H1 (cell line): ENCODE results near the gene KLB. TPM values are rescaled to one million over a fixed set of nuclear protein-coding genes. Genes with fewer than 3 reads are reported as not detected.
"Not testable (repeated sequence)": the region's sequence is repeated elsewhere in the genome, so short reads cannot be mapped to it uniquely, and the experiment has no call there.

Source experiments
- CTCF ChIA-PET: fragments of 300-600 bp; sonication (Branson Sonifier 250); formaldehyde crosslinking; loops from one replicate; lab custom pipeline; 2021; ENCODE audit not compliant: partially characterized antibody; lab: Charles Lee
- POLR2A ChIA-PET: fragments of 300-600 bp; sonication (Branson Sonifier 250); formaldehyde crosslinking; loops from one replicate; lab custom pipeline; 2021; ENCODE audit warnings: inconsistent platforms; ENCODE audit not compliant: partially characterized antibody; lab: Charles Lee
- DNase-seq, 2 experiments: peaks; one replicate each; pipeline versions ENCODE4 v3.0.0 to v3.0.0-alpha.2; 2010 to 2022; ENCODE audit warnings: low spot score in 2 of 2, low read depth in 1 of 2, mixed read lengths in 1 of 2
- FAIRE-seq: peaks from 2 replicates; lab custom pipeline; 2011; peaks lifted over from hg19 to GRCh38; lab: Jason Lieb, UNC
- H2AFZ ChIP-seq: 2 replicates; pipeline ENCODE4 v1.8.1; 2012; ENCODE audit warnings: low read length, inconsistent platforms
- H2AK5ac ChIP-seq: 2 replicates; pipeline ENCODE4 v1.6.1; 2013; ENCODE audit warnings: low read depth, low read length
- H2BK120ac ChIP-seq: replicated peaks from 2 replicates; pipeline ENCODE3; 2013; ENCODE audit warnings: low read depth, low read length, inconsistent platforms
- H2BK12ac ChIP-seq: 2 replicates; pipeline ENCODE4 v1.6.1; 2013; ENCODE audit warnings: low read depth, low read length
- H2BK15ac ChIP-seq: 2 replicates; pipeline ENCODE4 v1.6.1; 2013; ENCODE audit warnings: low read length
- H2BK20ac ChIP-seq: 2 replicates; pipeline ENCODE4 v1.6.1; 2013; ENCODE audit warnings: low read length
- H2BK5ac ChIP-seq: 2 replicates; pipeline ENCODE4 v1.6.1; 2013; ENCODE audit warnings: low read depth, low read length
- H3K14ac ChIP-seq: 2 replicates; pipeline ENCODE4 v1.6.1; 2013; ENCODE audit warnings: inconsistent platforms; ENCODE audit not compliant: insufficient read length
- H3K18ac ChIP-seq: 2 replicates; pipeline ENCODE4 v1.6.1; 2013; ENCODE audit warnings: low read length; ENCODE audit errors: extremely low read depth
- H3K23ac ChIP-seq: 2 replicates; pipeline ENCODE4 v1.6.1; 2013; ENCODE audit warnings: inconsistent platforms; ENCODE audit not compliant: insufficient read length
- H3K23me2 ChIP-seq: 2 replicates; pipeline ENCODE4 v1.6.1; 2013; ENCODE audit warnings: low read depth, low read length
- H3K27ac ChIP-seq: 2 replicates; pipeline ENCODE4 v1.6.1; 2011; ENCODE audit warnings: low read depth, low read length, inconsistent platforms
- H3K27me3 ChIP-seq, 4 experiments: replicated peaks in 1 of 4; 1 replicate in 1 of 4; 2 replicates in 3 of 4; pipeline versions ENCODE4 v1.6.1 to v1.8.1; 2011 to 2013; ENCODE audit warnings: low read length in 3 of 4, mild to moderate bottlenecking in 3 of 4, inconsistent platforms in 2 of 4, mixed read lengths in 2 of 4, moderate library complexity in 1 of 4; ENCODE audit not compliant: control insufficient read depth in 3 of 4, insufficient read depth in 3 of 4; ENCODE audit errors: extremely low read depth in 1 of 4
- H3K36me3 ChIP-seq, 4 experiments: 2 replicates each; pipeline versions ENCODE4 v1.6.1 to v1.8.1; 2011 to 2013; ENCODE audit warnings: mild to moderate bottlenecking in 4 of 4, low read length in 3 of 4, moderate library complexity in 2 of 4, control low read depth in 1 of 4, inconsistent platforms in 1 of 4; ENCODE audit not compliant: insufficient read depth in 4 of 4, control insufficient read depth in 2 of 4
- H3K4ac ChIP-seq: replicated peaks from 2 replicates; pipeline ENCODE3; 2013; ENCODE audit warnings: low read length, low read depth, mixed read lengths, inconsistent platforms; ENCODE audit not compliant: insufficient read length
- H3K4me1 ChIP-seq, 4 experiments: replicated peaks in 1 of 4; 1 replicate in 1 of 4; 2 replicates in 3 of 4; pipeline versions ENCODE4 v1.6.1 to v1.8.1; 2011 to 2013; ENCODE audit warnings: low read length in 3 of 4, inconsistent platforms in 2 of 4, mixed read lengths in 1 of 4; ENCODE audit not compliant: insufficient read depth in 4 of 4, control insufficient read depth in 3 of 4
- H3K4me2 ChIP-seq, 2 experiments: 2 replicates each; pipeline versions ENCODE4 v1.6.1 to v1.8.1; 2011 to 2013; ENCODE audit warnings: low read depth in 2 of 2, low read length in 2 of 2, control low read depth in 1 of 2, inconsistent platforms in 1 of 2, mild to moderate bottlenecking in 1 of 2; ENCODE audit not compliant: insufficient read depth in 1 of 2
- H3K4me3 ChIP-seq, 4 experiments: fragments of 200-600, 300-600 bp in 1 of 4; sonication (generic), shearing (Covaris generic), sonication (Bioruptor Twin) in 1 of 4; 2 replicates each; pipeline versions ENCODE4 v1.5.1 to v1.8.1; 2011 to 2016; ENCODE audit warnings: low read length in 4 of 4, low read depth in 3 of 4, control low read depth in 2 of 4, inconsistent platforms in 2 of 4, mild to moderate bottlenecking in 2 of 4, mixed read lengths in 1 of 4, moderate library complexity in 1 of 4; ENCODE audit not compliant: insufficient read depth in 2 of 4; ENCODE audit errors: extremely low read depth in 1 of 4
- H3K56ac ChIP-seq: replicated peaks from 2 replicates; pipeline ENCODE3; 2013; ENCODE audit warnings: low read depth, mild to moderate bottlenecking, mixed read lengths, low read length, inconsistent platforms; ENCODE audit not compliant: insufficient read length
- H3K79me1 ChIP-seq: 2 replicates; pipeline ENCODE4 v1.6.1; 2013; ENCODE audit warnings: low read depth, low read length, control low read depth
- H3K79me2 ChIP-seq, 2 experiments: 2 replicates each; pipeline versions ENCODE4 v1.6.1 to v1.8.1; 2012 to 2013; ENCODE audit warnings: low read length in 2 of 2, mild to moderate bottlenecking in 2 of 2, inconsistent platforms in 1 of 2; ENCODE audit not compliant: insufficient read depth in 2 of 2, control insufficient read depth in 1 of 2
- H3K9ac ChIP-seq, 4 experiments: replicated peaks in 1 of 4; 1 replicate in 1 of 4; 2 replicates in 3 of 4; pipeline versions ENCODE4 v1.6.1 to v1.8.1; 2011 to 2013; ENCODE audit warnings: low read depth in 3 of 4, low read length in 3 of 4, control low read depth in 2 of 4, mild to moderate bottlenecking in 2 of 4, moderate library complexity in 2 of 4, inconsistent platforms in 1 of 4; ENCODE audit errors: extremely low read depth in 1 of 4
- H3K9me3 ChIP-seq, 2 experiments: 2 replicates each; pipeline versions ENCODE4 v1.6.1 to v1.8.1; 2012 to 2013; ENCODE audit warnings: mild to moderate bottlenecking in 2 of 2, moderate library complexity in 2 of 2, control low read depth in 1 of 2, inconsistent platforms in 1 of 2, low read depth in 1 of 2, low read length in 1 of 2, mixed read lengths in 1 of 2; ENCODE audit not compliant: insufficient read depth in 2 of 2
- H4K20me1 ChIP-seq, 2 experiments: replicated peaks in 1 of 2; 2 replicates each; pipeline versions ENCODE3 to v1.8.1; 2011 to 2013; ENCODE audit warnings: inconsistent platforms in 2 of 2, low read length in 2 of 2, mild to moderate bottlenecking in 1 of 2; ENCODE audit not compliant: insufficient read depth in 2 of 2, control insufficient read depth in 1 of 2
- H4K5ac ChIP-seq: 2 replicates; pipeline ENCODE4 v1.6.1; 2013; ENCODE audit warnings: low read length, low read depth, mixed read lengths, inconsistent platforms; ENCODE audit not compliant: insufficient read length
- H4K8ac ChIP-seq: 2 replicates; pipeline ENCODE4 v1.8.0; 2013; ENCODE audit warnings: mild to moderate bottlenecking, moderate library complexity, low read length, inconsistent platforms; ENCODE audit not compliant: insufficient read depth; ENCODE audit errors: extremely low read depth
- H4K91ac ChIP-seq: replicated peaks from 2 replicates; pipeline ENCODE3; 2013; ENCODE audit warnings: low read length, mixed read lengths, inconsistent platforms; ENCODE audit not compliant: insufficient read length
- WGBS, 2 experiments: shearing (Covaris generic) in 1 of 2; methylation state at CpG; one replicate each; pipeline versions ENCODE4 v1.1.6 to v1.1.7; 2013 to 2015; ENCODE audit warnings: low lambda C conversion rate in 2 of 2, mixed read lengths in 2 of 2, inconsistent platforms in 1 of 2, low coverage in 1 of 2, missing lambda C conversion rate in 1 of 2; ENCODE audit not compliant: insufficient replicate concordance in 2 of 2, insufficient coverage in 1 of 2, insufficient read length in 1 of 2; ENCODE audit errors: extremely low coverage in 1 of 2, missing lambda C conversion rate in 1 of 2; 5-methylcytosine and 5-hydroxymethylcytosine counted together
- polyA plus RNA-seq, 7 experiments: library from polyadenylated mRNA; depleted of rRNA in 3 of 7; stranded (reverse) in 5 of 7; unstranded in 2 of 7; fragments of >200 nt in 5 of 7; fragments of 200-250 nt in 2 of 7; gene quantifications; 1 replicate in 5 of 7; 2 replicates in 1 of 7; 4 replicates in 1 of 7; pipeline versions ENCODE4 v1.2.1 to v1.2.3, GENCODE V29; 2011 to 2013; ENCODE audit warnings: missing spikeins in 2 of 7, mixed read lengths in 2 of 7
- total RNA-seq: library from RNA; stranded (reverse); fragmentation: NEBNext Ultra II Directional; extraction: Animal tissue kit (Norgen Biotek cat#: 25700); gene quantifications from 2 replicates; pipeline ENCODE4 v1.2.1, GENCODE V29; 2021

The KLB gene
- total and polyA plus RNA-seq, 2 of the 8 experiments (the other 6 are each of a cell fraction or from before 2014, with no cell fraction given) = 0.03 TPM; not detected in 1

DNA sequence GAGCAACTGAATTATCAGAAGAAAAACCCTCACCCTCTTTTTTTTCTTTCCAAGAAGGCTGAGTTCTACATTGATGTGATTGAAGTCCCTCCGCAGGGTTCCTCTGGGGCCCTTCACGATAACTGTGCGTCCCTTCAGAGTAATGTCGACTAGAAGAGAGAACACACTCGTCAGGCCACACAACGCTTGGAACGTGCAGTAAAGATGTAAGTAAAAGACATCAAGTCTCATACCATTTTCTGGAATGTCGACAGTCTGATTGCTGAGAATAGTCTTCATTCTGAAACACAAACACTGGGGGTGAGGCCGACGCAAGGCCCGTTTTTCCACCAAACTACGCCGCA, 51.4 kb downstream of the KLB start:
- H3K18ac ChIP-seq = peak overlapping the region; percentile 49; the same call in 1 of the 2 replicates
- peak overlapping the region; percentile 35 for H3K56ac ChIP-seq
- H3K27me3 ChIP-seq, H2BK15ac ChIP-seq, H2BK120ac ChIP-seq, H3K9me3 ChIP-seq, H3K4me1 ChIP-seq, H2BK12ac ChIP-seq, H3K23ac ChIP-seq, H4K20me1 ChIP-seq, H2AFZ ChIP-seq, H3K79me1 ChIP-seq, H2BK20ac ChIP-seq, DNase-seq, FAIRE-seq, H3K14ac ChIP-seq, H3K23me2 ChIP-seq: not testable (repeated sequence)
- H2AK5ac ChIP-seq = 0 out of 2 replicates have a peak overlapping the region, but pooled peaks have one; percentile 1
- peak overlapping the region; percentile 85 to 99 (median 98) for H3K9ac ChIP-seq
- H4K5ac ChIP-seq = peak overlapping the region; percentile 56
- peak overlapping the region; percentile 84 for H3K4ac ChIP-seq
- WGBS, 2 experiments = 1% methylated on average over 13 of the region's 13 CpGs; no CpG with 5 or more reads in 1 of the 2 experiments
- ChIA-PET POLR2A (interaction anchor here (0.6 to 6.4 kb wide), 38 partner anchors 8 to 1303 kb away, joined by 3 to 133 read pairs (median 4); partner anchors contain the start of genes N4BP2, RFC1, SMIM14 and UBE2K), CTCF (interaction anchor here (0.9 to 3.9 kb wide), 2 partner anchors 8 to 11 kb away, joined by 3 to 18 read pairs; no protein-coding TSS in a partner anchor)
- peaks cover 24 to 62% (median 46%) of the 10 kb centered on the region in 4 experiments for H3K36me3 ChIP-seq
- peak overlapping the region; percentile 77 to 87 for H3K4me2 ChIP-seq
- H3K79me2 ChIP-seq = peaks cover 0 to 45% of the 10 kb centered on the region in 2 experiments; a peak in 3 of 4 replicates
- H2BK5ac ChIP-seq = peak overlapping the region; percentile 89; the same call in 1 of the 2 replicates
- peak overlapping the region; percentile 76 to 95 (median 92) for H3K4me3 ChIP-seq
- H3K27ac ChIP-seq = peak overlapping the region; percentile 94
- H4K91ac ChIP-seq = peak overlapping the region; percentile 67
- peak overlapping the region; percentile 99; the same call in 1 of the 2 replicates for H4K8ac ChIP-seq
